GM12878 (cell line): ENCODE measurements around the gene TAF10. TPM values are rescaled to one million over a fixed set of nuclear protein-coding genes. Genes with fewer than 3 reads are reported as not detected.

Experiments
- ATAC-seq: fragments of 200-7000 bp; cut with Tn5 transposase; 3 replicates; pipeline ENCODE4 v1.9.1; 2020; ENCODE audit warnings: mild to moderate bottlenecking, moderate library complexity
- BruUV-seq: library from RNA; stranded (reverse); fragments of 400-500 nt; replicated peaks from 2 replicates; lab custom pipeline; 2021; lab: Mats Ljungman, UMichigan
- CTCF ChIA-PET: fragments of 300-600 bp; sonication (Branson Sonifier 250); formaldehyde crosslinking; extraction: SDS; loops from one replicate; lab custom pipeline; 2021; ENCODE audit warnings: inconsistent platforms; lab: Yijun Ruan, JAX
- POLR2A ChIA-PET: fragments of 350-600 bp; formaldehyde crosslinking; extraction: SDS; loops from one replicate; lab custom pipeline; 2021; ENCODE audit warnings: inconsistent platforms; lab: Charles Lee
- RAD21 ChIA-PET: fragments of 300-600 bp; sonication (Branson Sonifier 250); formaldehyde crosslinking; loops from one replicate; lab custom pipeline; 2023; ENCODE audit warnings: antibody characterized with exemption; ENCODE audit not compliant: unreplicated experiment; lab: Charles Lee
- SMC1A ChIA-PET: fragments of 300-600 bp; sonication (Branson Sonifier 250); formaldehyde crosslinking; loops from one replicate; lab custom pipeline; 2023; ENCODE audit not compliant: unreplicated experiment, uncharacterized antibody; lab: Charles Lee
- DNase-seq: peaks from one replicate; pipeline ENCODE4 v3.0.0-alpha.2; 2011; ENCODE audit warnings: low read depth, low spot score
- FAIRE-seq: peaks from 3 replicates; lab custom pipeline; 2011; peaks lifted over from hg19 to GRCh38; lab: Jason Lieb, UNC
- H2AFZ ChIP-seq: 2 replicates; pipeline ENCODE4 v1.6.0; 2011; ENCODE audit warnings: low read depth, low read length, control low read depth; ENCODE audit not compliant: control insufficient read depth
- H3K27ac ChIP-seq: 2 replicates; pipeline ENCODE4 v1.5.1; 2011; ENCODE audit warnings: control low read depth; ENCODE audit not compliant: control insufficient read depth, insufficient read depth
- H3K27me3 ChIP-seq, 2 experiments: replicated peaks in 1 of 2; 2 replicates each; pipeline versions ENCODE4 v1.6.0 to v1.6.1; 2011; ENCODE audit warnings: low read length in 1 of 2; ENCODE audit not compliant: control insufficient read depth in 2 of 2, insufficient read depth in 2 of 2
- H3K36me3 ChIP-seq, 2 experiments: 2 replicates each; pipeline ENCODE4 v1.5.1; 2011; ENCODE audit warnings: low read length in 1 of 2; ENCODE audit not compliant: control insufficient read depth in 2 of 2, insufficient read depth in 2 of 2
- H3K4me1 ChIP-seq: 2 replicates; pipeline ENCODE4 v1.6.1; 2011; ENCODE audit warnings: mild to moderate bottlenecking, low read length, moderate library complexity, mixed read lengths; ENCODE audit not compliant: control insufficient read depth, insufficient read depth
- H3K4me2 ChIP-seq: 2 replicates; pipeline ENCODE4 v1.6.0; 2011; ENCODE audit warnings: control low read depth; ENCODE audit not compliant: control insufficient read depth, insufficient read depth
- H3K4me3 ChIP-seq: fragments of 200-600 bp; sonication (generic); 2 replicates; pipeline ENCODE4 v1.5.1; 2016
- H3K79me2 ChIP-seq: 2 replicates; pipeline ENCODE4 v1.6.0; 2011; ENCODE audit warnings: low read length; ENCODE audit not compliant: control insufficient read depth, insufficient read depth
- H3K9ac ChIP-seq: 2 replicates; pipeline ENCODE4 v1.8.0; 2011; ENCODE audit warnings: low read length, control low read depth, mixed read lengths; ENCODE audit not compliant: control insufficient read depth, insufficient read depth
- H3K9me3 ChIP-seq: replicated peaks from 3 replicates; pipeline ENCODE4 v1.5.1; 2011; ENCODE audit warnings: mild to moderate bottlenecking, low read length; ENCODE audit not compliant: control insufficient read depth, insufficient read depth
- H4K20me1 ChIP-seq: 2 replicates; pipeline ENCODE4 v1.6.0; 2011; ENCODE audit not compliant: control insufficient read depth, insufficient read depth
- CREB1 ChIP-seq: IDR thresholded peaks from 2 replicates; pipeline ENCODE4 v1.6.1; 2012; ENCODE audit warnings: low read depth, mild to moderate bottlenecking, inconsistent platforms
- ELK1 ChIP-seq: IDR thresholded peaks from 2 replicates; pipeline ENCODE4 v1.6.1; 2012; ENCODE audit warnings: low read depth, low read length, improper control_type of control experiment
- IKZF2 ChIP-seq, 2 experiments: fragments of 450-650 bp; IDR thresholded peaks; 2 replicates each; pipeline ENCODE4 v1.6.1; 2017; ENCODE audit warnings: mild to moderate bottlenecking in 2 of 2, moderate library complexity in 2 of 2
- IRF4 ChIP-seq: IDR thresholded peaks from 2 replicates; pipeline ENCODE4 v1.6.1; 2011; ENCODE audit warnings: low read depth, low read length
- MTA2 ChIP-seq: fragments of 450-650 bp; IDR thresholded peaks from 2 replicates; pipeline ENCODE4 v1.6.1; 2016; ENCODE audit warnings: low read depth, mild to moderate bottlenecking, moderate library complexity
- MTA3 ChIP-seq: IDR thresholded peaks from 2 replicates; pipeline ENCODE4 v1.6.1; 2012; ENCODE audit warnings: low read length, inconsistent platforms, borderline replicate concordance
- SIX5 ChIP-seq: IDR thresholded peaks from 2 replicates; pipeline ENCODE4 v1.6.1; 2011; ENCODE audit warnings: mild to moderate bottlenecking, low read depth, low read length, moderate library complexity; ENCODE audit not compliant: severe bottlenecking
- SPI1 ChIP-seq: IDR thresholded peaks from 2 replicates; pipeline ENCODE4 v1.6.1; 2011; ENCODE audit warnings: low read depth, mild to moderate bottlenecking, low read length, moderate library complexity, borderline replicate concordance; ENCODE audit not compliant: insufficient read depth
- ZBTB33 ChIP-seq: fragments of 450-650 bp; IDR thresholded peaks from 2 replicates; pipeline ENCODE4 v1.6.1; 2017; ENCODE audit warnings: mild to moderate bottlenecking
- WGBS: methylation state at CpG from one replicate; pipeline ENCODE4 v1.1.6; 2016; ENCODE audit warnings: low lambda C conversion rate; ENCODE audit not compliant: insufficient replicate concordance, insufficient coverage; ENCODE audit errors: missing lambda C conversion rate; 5-methylcytosine and 5-hydroxymethylcytosine counted together
- in situ Hi-C: fragments of 300-500 bp; cut with MboI; formaldehyde crosslinking; loops from 9 replicates; pipeline ENCODE4 v1.14.3; 2018; ENCODE audit warnings: mixed read lengths
- intact Hi-C: fragments of 100-400 bp; cut with micrococcal nuclease; formaldehyde crosslinking; loops from one replicate; pipeline ENCODE4 v1.14.2; 2022; ENCODE audit not compliant: unreplicated experiment
- polyA plus RNA-seq, 11 experiments: library from polyadenylated mRNA; depleted of rRNA in 4 of 11; unstranded in 6 of 11; stranded (reverse) in 5 of 11; fragments of >200 nt; fragmentation: Nextera tagmentation in 4 of 11; fragmentation: Illumina TruSeq in 1 of 11; extraction: Ambion mirVana in 4 of 11; extraction: Trizol in 1 of 11; gene quantifications; 1 replicate in 1 of 11; 2 replicates in 10 of 11; pipeline versions ENCODE4 v1.2.1 to v1.2.3, GENCODE V29; 2011 to 2016; ENCODE audit warnings: inconsistent platforms in 2 of 11, missing spikeins in 2 of 11, low read depth in 1 of 11
- total RNA-seq, 4 experiments: library from RNA; depleted of rRNA in 3 of 4; stranded (reverse); fragments of >200 nt in 3 of 4; fragmentation: Illumina TruSeq in 1 of 4; extraction: Trizol in 1 of 4; gene quantifications; 2 replicates each; pipeline versions ENCODE4 v1.2.1 to v1.2.3, GENCODE V29; 2013 to 2021
- TF ChIP-seq, protein P1 (sequence below): fragments of 150-350 bp; IDR thresholded peaks from 2 replicates; pipeline ENCODE4 v1.6.1; 2014; ENCODE audit warnings: mild to moderate bottlenecking, low read depth, low read length
- TF ChIP-seq, protein P2 (sequence below): fragments of 450-650 bp; IDR thresholded peaks from 2 replicates; pipeline ENCODE4 v1.6.1; 2017; ENCODE audit warnings: low read depth, mild to moderate bottlenecking, moderate library complexity

Gene TAF10
- total and polyA plus RNA-seq, 10 of the 15 experiments (the other 5 are each of a cell fraction or from before 2014, with no cell fraction given) = 26.7 to 251 (median 149) TPM

DNA sequence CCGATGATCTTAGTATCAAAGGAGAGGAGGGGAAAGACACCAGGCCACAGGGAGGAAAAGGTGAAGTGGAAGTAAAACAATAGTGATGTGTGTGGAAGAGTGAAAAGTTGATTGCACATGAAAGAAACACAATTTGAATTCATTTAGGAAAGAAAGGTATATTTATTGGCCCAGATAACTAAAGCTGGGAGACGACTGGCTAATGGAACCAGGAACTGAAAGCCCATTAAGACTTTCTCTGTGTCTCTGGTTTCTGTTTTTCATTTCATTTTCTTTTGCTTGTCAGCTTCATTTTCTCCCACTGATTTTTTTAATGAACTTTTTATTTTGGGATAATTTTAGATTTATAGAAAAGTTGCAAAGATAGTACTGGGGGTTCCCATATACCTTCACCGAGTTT lies 48.7 kb upstream of the TAF10 start:
- SMC1A ChIA-PET = interaction anchor here (0.6 to 1.9 kb wide), 6 partner anchors 7 to 42 kb away, joined by 3 to 12 read pairs (median 3); partner anchors contain the start of gene TPP1
- Histone ChIP-seq H3K4me3 (no peak overlapping the region; the same call in 1 of the 2 replicates), H3K9me3 (no peaks in the 10 kb centered on the region), H3K4me1 (no peaks in the 10 kb centered on the region), H3K36me3 (no peaks in the 10 kb centered on the region), H3K27me3 (peaks cover 2 to 4% of the 10 kb centered on the region in 2 experiments; a peak in 2 of 4 replicates), H3K79me2 (no peaks in the 10 kb centered on the region), H4K20me1 (no peaks in the 10 kb centered on the region), H3K9ac (no peak overlapping the region), H3K27ac (0 out of 2 replicates have a peak overlapping the region, but pooled peaks have one; percentile 43), H2AFZ (peak overlapping the region; percentile 1), H3K4me2 (peak overlapping the region; percentile 18)
- POLR2A ChIA-PET = interaction anchor here (1.0 to 1.5 kb wide), 2 partner anchors 42 to 54 kb away, joined by 3 read pairs; partner anchors contain the start of gene TPP1
- ATAC-seq (peak; percentile 84), DNase-seq (no peak), FAIRE-seq (no peak)
- WGBS = 67% methylated on average over 3 of the region's 3 CpGs
- in situ Hi-C loops = no loop called here
- CTCF ChIA-PET = interaction anchor here (1.0 to 4.5 kb wide), 5 partner anchors 7 to 130 kb away, joined by 5 to 22 read pairs (median 7); partner anchors contain the start of gene MRPL17
- no TSS peak for BruUV-seq
- intact Hi-C loops = no loop called here
- peak; percentile 89 for TF ChIP-seq SPI1
- TF ChIP-seq, protein P1, sequence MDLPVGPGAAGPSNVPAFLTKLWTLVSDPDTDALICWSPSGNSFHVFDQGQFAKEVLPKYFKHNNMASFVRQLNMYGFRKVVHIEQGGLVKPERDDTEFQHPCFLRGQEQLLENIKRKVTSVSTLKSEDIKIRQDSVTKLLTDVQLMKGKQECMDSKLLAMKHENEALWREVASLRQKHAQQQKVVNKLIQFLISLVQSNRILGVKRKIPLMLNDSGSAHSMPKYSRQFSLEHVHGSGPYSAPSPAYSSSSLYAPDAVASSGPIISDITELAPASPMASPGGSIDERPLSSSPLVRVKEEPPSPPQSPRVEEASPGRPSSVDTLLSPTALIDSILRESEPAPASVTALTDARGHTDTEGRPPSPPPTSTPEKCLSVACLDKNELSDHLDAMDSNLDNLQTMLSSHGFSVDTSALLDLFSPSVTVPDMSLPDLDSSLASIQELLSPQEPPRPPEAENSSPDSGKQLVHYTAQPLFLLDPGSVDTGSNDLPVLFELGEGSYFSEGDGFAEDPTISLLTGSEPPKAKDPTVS = no peak
- peak; percentile 59; the same call in 1 of the 2 replicates for TF ChIP-seq MTA2
- TF ChIP-seq SIX5 = no peak
- TF ChIP-seq, protein P2, sequence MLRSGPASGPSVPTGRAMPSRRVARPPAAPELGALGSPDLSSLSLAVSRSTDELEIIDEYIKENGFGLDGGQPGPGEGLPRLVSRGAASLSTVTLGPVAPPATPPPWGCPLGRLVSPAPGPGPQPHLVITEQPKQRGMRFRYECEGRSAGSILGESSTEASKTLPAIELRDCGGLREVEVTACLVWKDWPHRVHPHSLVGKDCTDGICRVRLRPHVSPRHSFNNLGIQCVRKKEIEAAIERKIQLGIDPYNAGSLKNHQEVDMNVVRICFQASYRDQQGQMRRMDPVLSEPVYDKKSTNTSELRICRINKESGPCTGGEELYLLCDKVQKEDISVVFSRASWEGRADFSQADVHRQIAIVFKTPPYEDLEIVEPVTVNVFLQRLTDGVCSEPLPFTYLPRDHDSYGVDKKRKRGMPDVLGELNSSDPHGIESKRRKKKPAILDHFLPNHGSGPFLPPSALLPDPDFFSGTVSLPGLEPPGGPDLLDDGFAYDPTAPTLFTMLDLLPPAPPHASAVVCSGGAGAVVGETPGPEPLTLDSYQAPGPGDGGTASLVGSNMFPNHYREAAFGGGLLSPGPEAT = peak; percentile 29; the same call in 1 of the 2 replicates
- TF ChIP-seq MTA3 = no peak
- TF ChIP-seq CREB1 = no peak
- peak; percentile 29 to 31; a peak in 2 of 4 replicates for TF ChIP-seq IKZF2 (IDR thresholded peaks at IDR 0.05)
- 0 out of 2 replicates have a peak, but pooled peaks have one; percentile 54 for TF ChIP-seq IRF4
- TF ChIP-seq ELK1 = no peak
- no peak for TF ChIP-seq ZBTB33
- RAD21 ChIA-PET = interaction anchor here (1.2 to 1.3 kb wide), 2 partner anchors 13 to 54 kb away, joined by 3 to 4 read pairs; no protein-coding TSS in a partner anchor
